Measurements from ENCODE around the gene RALGPS2.

DNA sequence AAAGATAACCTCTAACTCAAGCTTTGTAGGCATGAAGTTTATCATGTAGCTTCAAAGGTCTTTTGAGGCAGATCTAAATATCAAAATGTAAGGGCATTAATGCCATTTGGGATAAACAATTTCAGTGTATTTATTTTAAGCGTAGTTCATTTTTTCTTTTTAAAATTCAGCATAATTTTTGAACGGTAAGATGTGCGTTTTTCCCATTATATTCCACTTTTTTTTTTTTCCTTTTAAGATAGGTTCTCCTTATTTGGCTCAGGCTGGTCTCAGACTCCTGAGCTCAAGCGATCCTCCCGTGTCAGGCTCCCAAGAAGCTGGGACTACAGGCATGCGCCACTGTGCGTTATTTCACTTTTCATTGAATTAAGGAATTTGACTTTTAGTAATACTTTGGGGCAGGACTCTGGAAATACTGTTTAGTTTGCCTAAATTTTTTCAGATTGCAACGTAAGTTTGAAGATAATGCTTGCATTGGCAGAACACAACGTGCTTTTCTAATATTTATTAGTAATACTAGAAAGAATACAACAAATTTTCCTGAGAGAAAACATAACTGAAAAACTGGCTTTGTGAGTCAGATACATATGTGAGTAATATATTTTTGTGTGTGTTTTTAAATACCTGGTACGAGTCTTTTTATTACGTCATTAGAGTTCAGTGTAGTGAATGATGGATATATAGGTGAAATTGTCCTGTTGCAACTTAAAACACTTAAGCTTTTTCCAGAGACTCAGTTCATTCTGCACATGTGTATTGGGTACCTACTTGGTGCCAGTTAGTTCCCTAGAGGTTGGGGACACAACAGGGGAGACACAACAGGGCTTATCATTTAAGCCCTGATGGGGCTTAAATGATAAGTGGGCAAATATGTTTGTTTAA is 2.2 kb downstream of the RALGPS2 start:
- TF ChIP-seq, protein P1, sequence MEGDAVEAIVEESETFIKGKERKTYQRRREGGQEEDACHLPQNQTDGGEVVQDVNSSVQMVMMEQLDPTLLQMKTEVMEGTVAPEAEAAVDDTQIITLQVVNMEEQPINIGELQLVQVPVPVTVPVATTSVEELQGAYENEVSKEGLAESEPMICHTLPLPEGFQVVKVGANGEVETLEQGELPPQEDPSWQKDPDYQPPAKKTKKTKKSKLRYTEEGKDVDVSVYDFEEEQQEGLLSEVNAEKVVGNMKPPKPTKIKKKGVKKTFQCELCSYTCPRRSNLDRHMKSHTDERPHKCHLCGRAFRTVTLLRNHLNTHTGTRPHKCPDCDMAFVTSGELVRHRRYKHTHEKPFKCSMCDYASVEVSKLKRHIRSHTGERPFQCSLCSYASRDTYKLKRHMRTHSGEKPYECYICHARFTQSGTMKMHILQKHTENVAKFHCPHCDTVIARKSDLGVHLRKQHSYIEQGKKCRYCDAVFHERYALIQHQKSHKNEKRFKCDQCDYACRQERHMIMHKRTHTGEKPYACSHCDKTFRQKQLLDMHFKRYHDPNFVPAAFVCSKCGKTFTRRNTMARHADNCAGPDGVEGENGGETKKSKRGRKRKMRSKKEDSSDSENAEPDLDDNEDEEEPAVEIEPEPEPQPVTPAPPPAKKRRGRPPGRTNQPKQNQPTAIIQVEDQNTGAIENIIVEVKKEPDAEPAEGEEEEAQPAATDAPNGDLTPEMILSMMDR (IDR thresholded peaks at IDR 0.05; ENCODE audit: insufficient read depth, low read length, poor library complexity, severe bottlenecking): no peak
- no peak for TF ChIP-seq EZH2phosphoT487 (conservative IDR thresholded peaks at IDR 0.05; ENCODE audit: low read length)

All from SU-DHL-6 (cell line).